Measurements from ENCODE around the gene CD4.
A peak's percentile ranks its signal among the peaks of the same experiment; 100 is the strongest.

CD4 gene

GRCh38 chr12:6817662-6818157 is 28.4 kb downstream of the CD4 start:
- DNase-seq: no peak

GRCh38 chr12:6818222-6818621 is 28.9 kb downstream of the CD4 start:
- DNase-seq: no peak

- no peak for DNase-seq
Observed at GRCh38 chr12:6818645-6819044, 29.3 kb downstream of the CD4 start.

GRCh38 chr12:6819106-6820030 is 30.0 kb downstream of the CD4 start:
- no peak for DNase-seq

- DNase-seq: no peak
Observed at GRCh38 chr12:6820166-6820565, 30.8 kb downstream of the CD4 start.

GRCh38 chr12:6821591-6822425 is 32.5 kb downstream of the CD4 start, which contains the start of gene GPR162:
TSS of gene GPR162 (plus strand) at chr12:6821821. CDS start at chr12:6823899, 2,078 bp downstream.
- DNase-seq: peak; percentile 77

GRCh38 chr12:6822426-6823135 is 33.3 kb downstream of the CD4 start:
- DNase-seq: no peak

- DNase-seq: no peak
Observed at GRCh38 chr12:6823182-6824084, 34.1 kb downstream of the CD4 start.

GRCh38 chr12:6824085-6824775 is 34.9 kb downstream of the CD4 start:
- no peak for DNase-seq

GRCh38 chr12:6824901-6825381 is 35.6 kb downstream of the CD4 start:
- no peak for DNase-seq

- peak; percentile 86 for DNase-seq
Observed at GRCh38 chr12:6825398-6826124, 36.2 kb downstream of the CD4 start.

- DNase-seq: no peak
Observed at GRCh38 chr12:6826125-6826733, 36.9 kb downstream of the CD4 start.

GRCh38 chr12:6826734-6827436 is 37.6 kb downstream of the CD4 start:
- no peak for DNase-seq

GRCh38 chr12:6827437-6827911 is 38.1 kb downstream of the CD4 start:
- DNase-seq: peak; percentile 73

GRCh38 chr12:6827982-6828780 is 38.9 kb downstream of the CD4 start, which contains the start of gene P3H3:
TSS of gene P3H3 (plus strand) at chr12:6828407. CDS start at chr12:6828441, 34 bp downstream.
- peak; percentile 59 for DNase-seq

GRCh38 chr12:6828781-6829535 is 39.6 kb downstream of the CD4 start:
- DNase-seq: peak; percentile 33
